Panc1 (cell line): ENCODE data around the gene TTBK1.

ENCODE experiments used
- CTCF ChIP-seq: fragments of 450-650 bp; IDR thresholded peaks from 2 replicates; pipeline ENCODE4 v1.5.1; 2017; ENCODE audit warnings: mild to moderate bottlenecking
- POLR2AphosphoS5 ChIP-seq: IDR thresholded peaks from 2 replicates; pipeline ENCODE4 v1.6.1; 2012; ENCODE audit warnings: mild to moderate bottlenecking, low read depth, low read length, moderate library complexity
- REST ChIP-seq, 2 experiments: IDR thresholded peaks; 2 replicates each; pipeline ENCODE4 v1.6.1; 2011 to 2012; ENCODE audit warnings: low read depth in 2 of 2, control low read depth in 1 of 2, low read length in 1 of 2, mild to moderate bottlenecking in 1 of 2, moderate library complexity in 1 of 2; ENCODE audit not compliant: insufficient read depth in 1 of 2
- SIN3A ChIP-seq: IDR thresholded peaks from 2 replicates; pipeline ENCODE4 v1.6.1; 2012; ENCODE audit warnings: low read depth, mild to moderate bottlenecking, low read length, moderate library complexity, borderline replicate concordance; ENCODE audit not compliant: insufficient read depth

- TF ChIP-seq CTCF: no peak
- TF ChIP-seq REST (IDR thresholded peaks at IDR 0.05; ENCODE audit: insufficient read depth in 1 of 2, low read depth in 2 of 2, low read length in 1 of 2): no peak
- no peak for TF ChIP-seq SIN3A
- no peak for TF ChIP-seq POLR2AphosphoS5
Observed at GRCh38 chr6:43271103-43271815, 28.0 kb downstream of the TTBK1 start.
